IMR-90 (cell line): ENCODE measurements around the gene TNNT1. TPM values are rescaled to one million over a fixed set of nuclear protein-coding genes. Genes with fewer than 3 reads are reported as not detected.

Source experiments
- ATAC-seq: fragments of 200-7000 bp; cut with Tn5 transposase; 2 replicates; pipeline ENCODE4 v1.9.1; 2020; ENCODE audit warnings: low read depth, mild to moderate bottlenecking, moderate library complexity
- BruUV-seq: library from RNA; stranded (reverse); fragments of 400-500 nt; replicated peaks from 2 replicates; lab custom pipeline; 2021; lab: Mats Ljungman, UMichigan
- CTCF ChIA-PET: fragments of 300-600 bp; formaldehyde crosslinking; extraction: SDS; loops from one replicate; lab custom pipeline; 2021; ENCODE audit warnings: antibody characterized with exemption; lab: Yijun Ruan, JAX
- POLR2A ChIA-PET: fragments of 300-600 bp; sonication (Branson Sonifier 250); formaldehyde crosslinking; loops from one replicate; lab custom pipeline; 2022; ENCODE audit warnings: antibody characterized with exemption; ENCODE audit not compliant: unreplicated experiment; lab: Charles Lee
- DNase-seq: peaks from one replicate; pipeline ENCODE4 v3.0.0; 2013
- H2AFZ ChIP-seq: replicated peaks from 2 replicates; pipeline ENCODE3; 2013; ENCODE audit warnings: low read length, mild to moderate bottlenecking; ENCODE audit not compliant: poor library complexity
- H2AK5ac ChIP-seq: 2 replicates; pipeline ENCODE4 v1.6.1; 2013; ENCODE audit warnings: low read depth, low read length, inconsistent platforms
- H2AK9ac ChIP-seq: replicated peaks from 2 replicates; pipeline ENCODE3; 2013; ENCODE audit warnings: mild to moderate bottlenecking, low read depth, low read length, moderate library complexity; ENCODE audit not compliant: poor library complexity
- H2BK120ac ChIP-seq: 2 replicates; pipeline ENCODE4 v1.6.1; 2013; ENCODE audit warnings: low read depth, low read length, inconsistent platforms
- H2BK15ac ChIP-seq: 3 replicates; pipeline ENCODE4 v1.6.1; 2013; ENCODE audit warnings: low read depth, low read length, inconsistent platforms
- H2BK20ac ChIP-seq: 2 replicates; pipeline ENCODE4 v1.6.1; 2013; ENCODE audit warnings: low read depth, mild to moderate bottlenecking, inconsistent platforms, low read length, moderate library complexity
- H2BK5ac ChIP-seq: 2 replicates; pipeline ENCODE4 v1.6.1; 2013; ENCODE audit warnings: mild to moderate bottlenecking, low read depth, low read length, inconsistent platforms; ENCODE audit not compliant: poor library complexity, severe bottlenecking
- H3K14ac ChIP-seq: replicated peaks from 2 replicates; pipeline ENCODE4 v1.6.1; 2013; ENCODE audit warnings: low read depth, low read length, inconsistent platforms
- H3K18ac ChIP-seq: 2 replicates; pipeline ENCODE4 v1.6.1; 2013; ENCODE audit warnings: low read depth, low read length, control low read depth
- H3K23ac ChIP-seq: 2 replicates; pipeline ENCODE4 v1.6.1; 2013; ENCODE audit warnings: low read depth, low read length, inconsistent platforms
- H3K27ac ChIP-seq: 2 replicates; pipeline ENCODE4 v1.5.1; 2013; ENCODE audit warnings: mild to moderate bottlenecking, control low read depth, low read length; ENCODE audit not compliant: insufficient read depth
- H3K27me3 ChIP-seq: 2 replicates; pipeline ENCODE4 v1.6.1; 2013; ENCODE audit warnings: low read length; ENCODE audit not compliant: control insufficient read depth, insufficient read depth
- H3K36me3 ChIP-seq: 2 replicates; pipeline ENCODE4 v1.6.1; 2013; ENCODE audit warnings: low read length, mixed read lengths; ENCODE audit not compliant: control insufficient read depth, insufficient read depth
- H3K4ac ChIP-seq: 2 replicates; pipeline ENCODE4 v1.6.1; 2013; ENCODE audit warnings: low read depth, low read length, inconsistent platforms
- H3K4me1 ChIP-seq: 2 replicates; pipeline ENCODE4 v1.6.1; 2013; ENCODE audit warnings: low read length, mixed read lengths; ENCODE audit not compliant: control insufficient read depth, insufficient read depth
- H3K4me2 ChIP-seq: 2 replicates; pipeline ENCODE4 v1.6.1; 2013; ENCODE audit warnings: low read depth, mild to moderate bottlenecking, control low read depth, low read length, moderate library complexity
- H3K4me3 ChIP-seq: 2 replicates; pipeline ENCODE4 v1.5.1; 2013; ENCODE audit warnings: low read depth, mild to moderate bottlenecking, control low read depth, low read length, moderate library complexity; ENCODE audit not compliant: insufficient read depth
- H3K56ac ChIP-seq: 2 replicates; pipeline ENCODE4 v1.6.1; 2013; ENCODE audit warnings: low read length, inconsistent platforms; ENCODE audit not compliant: insufficient read depth; ENCODE audit errors: extremely low read depth
- H3K79me1 ChIP-seq, 2 experiments: 2 replicates each; pipeline ENCODE4 v1.6.1; 2013; ENCODE audit warnings: low read length in 2 of 2, inconsistent platforms in 1 of 2, low read depth in 1 of 2
- H3K9ac ChIP-seq: 2 replicates; pipeline ENCODE4 v1.6.1; 2013; ENCODE audit warnings: low read depth, low read length, control low read depth
- H3K9me1 ChIP-seq: 2 replicates; pipeline ENCODE4 v1.6.1; 2013; ENCODE audit warnings: low read length, inconsistent platforms; ENCODE audit not compliant: insufficient read depth
- H3K9me3 ChIP-seq: 2 replicates; pipeline ENCODE4 v1.6.1; 2013; ENCODE audit warnings: low read length; ENCODE audit not compliant: control insufficient read depth, insufficient read depth
- H4K20me1 ChIP-seq: 2 replicates; pipeline ENCODE4 v1.6.1; 2013; ENCODE audit warnings: low read length, inconsistent platforms; ENCODE audit not compliant: insufficient read depth
- H4K5ac ChIP-seq: 2 replicates; pipeline ENCODE4 v1.6.1; 2013; ENCODE audit warnings: mild to moderate bottlenecking, low read depth, low read length, control low read depth
- H4K8ac ChIP-seq, 2 experiments: 2 replicates each; pipeline ENCODE4 v1.6.1; 2013; ENCODE audit warnings: low read depth in 2 of 2, low read length in 2 of 2, control low read depth in 1 of 2, inconsistent platforms in 1 of 2
- H4K91ac ChIP-seq: 2 replicates; pipeline ENCODE4 v1.6.1; 2013; ENCODE audit warnings: low read depth, low read length, inconsistent platforms; ENCODE audit not compliant: insufficient read depth
- CEBPB ChIP-seq: IDR thresholded peaks from 2 replicates; pipeline ENCODE4 v1.6.1; 2012; ENCODE audit warnings: low read depth, low read length, improper control_type of control experiment
- FOS ChIP-seq: fragments of 150-350 bp; IDR thresholded peaks from 2 replicates; pipeline ENCODE4 v1.6.1; 2016; ENCODE audit warnings: low read depth, low read length
- MAFK ChIP-seq: IDR thresholded peaks from 2 replicates; pipeline ENCODE4 v1.6.1; 2012; ENCODE audit warnings: low read depth, low read length, improper control_type of control experiment
- MAZ ChIP-seq: IDR thresholded peaks from 2 replicates; pipeline ENCODE4 v1.6.1; 2012; ENCODE audit warnings: low read depth, mild to moderate bottlenecking, low read length, improper control_type of control experiment, moderate library complexity, borderline replicate concordance
- NFE2L2 ChIP-seq: fragments of 150-350 bp; IDR thresholded peaks from 2 replicates; pipeline ENCODE4 v1.6.1; 2016; ENCODE audit warnings: low read depth, mild to moderate bottlenecking, low read length
- POLR2A ChIP-seq: IDR thresholded peaks from 2 replicates; pipeline ENCODE4 v1.6.1; 2012; ENCODE audit warnings: mild to moderate bottlenecking, low read depth, low read length
- RAD21 ChIP-seq: IDR thresholded peaks from 2 replicates; pipeline ENCODE4 v1.6.1; 2012; ENCODE audit warnings: low read length, improper control_type of control experiment
- RFX5 ChIP-seq: IDR thresholded peaks from 2 replicates; pipeline ENCODE4 v1.8.0; 2012; ENCODE audit warnings: low read depth, mild to moderate bottlenecking, low read length, moderate library complexity
- SMC3 ChIP-seq: fragments of 150-350 bp; IDR thresholded peaks from 2 replicates; pipeline ENCODE4 v1.6.1; 2016; ENCODE audit warnings: low read depth, mild to moderate bottlenecking, antibody characterized with exemption, low read length, moderate library complexity
- dilution Hi-C: fragments of 300-500 bp; cut with HindIII; formaldehyde crosslinking; loops from one replicate; pipeline ENCODE4 v1.14.3; 2018; ENCODE audit warnings: low sequenced_read_pairs; ENCODE audit not compliant: unreplicated experiment
- in situ Hi-C: fragments of 300-500 bp; cut with MboI; formaldehyde crosslinking; loops from 3 replicates; pipeline ENCODE4 v1.14.3; 2019; ENCODE audit warnings: low sequenced_read_pairs, inconsistent platforms, mixed read lengths
- intact Hi-C: fragments of 100-400 bp; cut with micrococcal nuclease; formaldehyde crosslinking; loops from 2 replicates; pipeline ENCODE4 v1.10.0; 2022
- polyA plus RNA-seq, 3 experiments: library from polyadenylated mRNA; depleted of rRNA; stranded (reverse); fragments of >200 nt; gene quantifications; 2 replicates each; pipeline ENCODE4 v1.2.3, GENCODE V29; 2012; ENCODE audit warnings: low replicate concordance in 1 of 3
- total RNA-seq: library from RNA; depleted of rRNA; stranded (reverse); fragments of >200 nt; gene quantifications from 2 replicates; pipeline ENCODE4 v1.2.3, GENCODE V29; 2012
- TF ChIP-seq, protein P1 (sequence below): fragments of 150-350 bp; IDR thresholded peaks from 2 replicates; pipeline ENCODE4 v1.6.1; 2017; ENCODE audit warnings: mild to moderate bottlenecking, antibody characterized with exemption, low read length, low read depth
- TF ChIP-seq, protein P2 (sequence below): fragments of 150-350 bp; IDR thresholded peaks from 2 replicates; pipeline ENCODE4 v1.6.1; 2016; ENCODE audit warnings: low read depth, mild to moderate bottlenecking, low read length, moderate library complexity, borderline replicate concordance

The TNNT1 gene
- total and polyA plus RNA-seq, 2 of the 4 experiments (the other 2 are of a cell fraction) = 1.3 to 2.6 TPM

DNA sequence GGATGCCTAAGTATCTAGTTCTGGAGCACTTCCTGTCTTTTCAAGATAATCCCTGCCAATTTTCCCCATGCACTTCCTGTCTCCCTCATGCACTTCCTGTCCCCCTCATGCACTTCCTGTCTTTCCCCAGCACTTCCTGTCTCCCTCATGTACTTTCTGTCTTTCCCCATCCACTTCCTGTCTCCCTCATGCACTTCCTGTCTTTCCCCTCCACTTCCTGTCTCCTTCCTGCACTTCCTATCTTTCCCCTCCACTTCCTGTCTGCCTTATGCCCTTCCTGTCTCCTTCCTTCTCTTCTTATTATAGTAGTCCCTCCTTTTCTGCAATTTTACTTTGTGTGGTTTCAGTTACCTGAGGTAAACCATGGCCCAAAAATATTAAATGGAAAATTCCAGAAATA is 3.0 kb upstream of the TNNT1 start:
- H3K18ac ChIP-seq = no peak overlapping the region
- H3K4me3 ChIP-seq = no peak overlapping the region
- in situ Hi-C loops = no loop called here
- H4K5ac ChIP-seq = no peak overlapping the region
- ATAC-seq (no peak), DNase-seq (no peak)
- H2AFZ ChIP-seq = peak overlapping the region; percentile 44
- no peak overlapping the region for H2AK9ac ChIP-seq
- ChIA-PET POLR2A (no interaction called here), CTCF (no interaction called here)
- no peak overlapping the region for H3K23ac ChIP-seq
- intact Hi-C loops = no loop called here
- H3K9me3 ChIP-seq = no peaks in the 10 kb centered on the region
- no peak overlapping the region for H3K27ac ChIP-seq
- H3K36me3 ChIP-seq = no peaks in the 10 kb centered on the region
- TF ChIP-seq NFE2L2 (no peak), RAD21 (no peak), FOS (no peak), MAFK (no peak), SMC3 (no peak), RFX5 (no peak), POLR2A (no peak), CEBPB (no peak), MAZ (no peak)
- TF ChIP-seq, protein P1, sequence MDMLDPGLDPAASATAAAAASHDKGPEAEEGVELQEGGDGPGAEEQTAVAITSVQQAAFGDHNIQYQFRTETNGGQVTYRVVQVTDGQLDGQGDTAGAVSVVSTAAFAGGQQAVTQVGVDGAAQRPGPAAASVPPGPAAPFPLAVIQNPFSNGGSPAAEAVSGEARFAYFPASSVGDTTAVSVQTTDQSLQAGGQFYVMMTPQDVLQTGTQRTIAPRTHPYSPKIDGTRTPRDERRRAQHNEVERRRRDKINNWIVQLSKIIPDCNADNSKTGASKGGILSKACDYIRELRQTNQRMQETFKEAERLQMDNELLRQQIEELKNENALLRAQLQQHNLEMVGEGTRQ = no peak
- TF ChIP-seq, protein P2, sequence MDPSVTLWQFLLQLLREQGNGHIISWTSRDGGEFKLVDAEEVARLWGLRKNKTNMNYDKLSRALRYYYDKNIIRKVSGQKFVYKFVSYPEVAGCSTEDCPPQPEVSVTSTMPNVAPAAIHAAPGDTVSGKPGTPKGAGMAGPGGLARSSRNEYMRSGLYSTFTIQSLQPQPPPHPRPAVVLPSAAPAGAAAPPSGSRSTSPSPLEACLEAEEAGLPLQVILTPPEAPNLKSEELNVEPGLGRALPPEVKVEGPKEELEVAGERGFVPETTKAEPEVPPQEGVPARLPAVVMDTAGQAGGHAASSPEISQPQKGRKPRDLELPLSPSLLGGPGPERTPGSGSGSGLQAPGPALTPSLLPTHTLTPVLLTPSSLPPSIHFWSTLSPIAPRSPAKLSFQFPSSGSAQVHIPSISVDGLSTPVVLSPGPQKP = no peak
- no peak overlapping the region for H3K4ac ChIP-seq
- H3K4me1 ChIP-seq = peaks cover 1% of the 10 kb centered on the region; the same call in 1 of the 2 replicates
- no peak overlapping the region for H4K8ac ChIP-seq
- H2BK120ac ChIP-seq = no peak overlapping the region
- H4K20me1 ChIP-seq = no peaks in the 10 kb centered on the region
- no peak overlapping the region for H2AK5ac ChIP-seq
- no peak overlapping the region for H3K14ac ChIP-seq
- H2BK15ac ChIP-seq = no peak overlapping the region
- no peak overlapping the region for H3K56ac ChIP-seq
- H2BK20ac ChIP-seq = no peak overlapping the region
- peaks cover 43% of the 10 kb centered on the region for H3K27me3 ChIP-seq
- no peak overlapping the region for H3K4me2 ChIP-seq
- no peaks in the 10 kb centered on the region for H3K9me1 ChIP-seq
- no peak overlapping the region for H2BK5ac ChIP-seq
- BruUV-seq = no TSS peak
- dilution Hi-C loops = no loop called here
- H3K79me1 ChIP-seq = no peaks in the 10 kb centered on the region
- H4K91ac ChIP-seq = no peak overlapping the region
- no peak overlapping the region for H3K9ac ChIP-seq
